Measurements from ENCODE around the gene PRSS27.

GRCh38 chr16:2720064-2720457 lies at the start of gene PRSS27:
- TF ChIP-seq CTCF (IDR thresholded peaks at IDR 0.05) = no peak
- TF ChIP-seq POLR2A (IDR thresholded peaks at IDR 0.05) = no peak

Measured in Peyer's patch (tissue), 4 donors.